T-helper 1 cell treated with Interleukin-12 subunit alpha and Interleukin-12 subunit beta and Interleukin-4 antibody, amounts not matched to agents 30 ng/mL and 1 ng/mL, for 36 hours (primary cell): ENCODE data around the gene CACNA1B. TPM values are rescaled to one million over a fixed set of nuclear protein-coding genes. Genes with fewer than 3 reads are reported as not detected.
"Not testable (repeated sequence)": the region's sequence is repeated elsewhere in the genome, so short reads cannot be mapped to it uniquely, and the experiment has no call there.

ENCODE experiments used
- intact Hi-C: fragments of 100-400 bp; cut with micrococcal nuclease; formaldehyde crosslinking; loops from one replicate; pipeline ENCODE4 v1.15.1; 2024
- total RNA-seq: library from RNA; stranded (reverse); gene quantifications from 2 replicates; pipeline ENCODE4 v1.2.3, GENCODE V29; 2022

The CACNA1B gene
- total RNA-seq, 1 donor from 2014 or later = 0.07 TPM

GRCh38 chr9:138010861-138011260, 133.3 kb downstream of the CACNA1B start:
- intact Hi-C loops = no loop called here

DNA sequence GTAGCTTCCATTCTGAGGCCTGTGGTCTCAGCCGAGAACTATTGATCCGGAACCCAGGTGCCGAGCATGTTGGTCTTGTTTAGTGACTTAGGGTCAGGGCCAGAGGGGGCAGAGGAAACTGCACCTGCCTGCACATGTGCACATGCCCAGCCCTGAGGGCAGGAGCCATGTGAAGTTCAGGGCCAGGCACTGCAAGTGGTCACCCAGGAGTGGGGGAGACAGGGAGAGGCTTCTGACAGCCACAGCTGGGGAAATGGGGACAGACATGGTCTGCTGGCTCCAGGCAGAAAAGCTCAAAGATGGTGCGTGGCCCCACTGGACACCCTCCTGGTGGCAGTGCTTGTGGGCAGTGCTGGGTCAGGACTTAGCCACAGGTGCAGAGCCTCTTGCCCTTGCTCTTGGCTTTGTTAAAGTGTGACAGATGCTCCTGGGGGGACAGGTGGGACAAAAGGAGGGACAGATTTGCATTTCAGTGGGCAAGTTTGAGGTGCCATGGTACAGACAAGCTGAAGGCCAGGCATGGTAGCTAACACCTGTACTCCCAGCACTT, 134.4 kb downstream of the CACNA1B start:
- intact Hi-C loops = no loop called here

- intact Hi-C loops = no loop called here
Observed at GRCh38 chr9:138013273-138013672, 135.7 kb downstream of the CACNA1B start.

- intact Hi-C loops = no loop called here
Observed at GRCh38 chr9:138013836-138014562, 136.4 kb downstream of the CACNA1B start.

GRCh38 chr9:138014563-138014945, 137.0 kb downstream of the CACNA1B start:
- intact Hi-C loops = no loop called here

GRCh38 chr9:138015021-138015829, 137.6 kb downstream of the CACNA1B start:
- intact Hi-C loops = no loop called here

DNA sequence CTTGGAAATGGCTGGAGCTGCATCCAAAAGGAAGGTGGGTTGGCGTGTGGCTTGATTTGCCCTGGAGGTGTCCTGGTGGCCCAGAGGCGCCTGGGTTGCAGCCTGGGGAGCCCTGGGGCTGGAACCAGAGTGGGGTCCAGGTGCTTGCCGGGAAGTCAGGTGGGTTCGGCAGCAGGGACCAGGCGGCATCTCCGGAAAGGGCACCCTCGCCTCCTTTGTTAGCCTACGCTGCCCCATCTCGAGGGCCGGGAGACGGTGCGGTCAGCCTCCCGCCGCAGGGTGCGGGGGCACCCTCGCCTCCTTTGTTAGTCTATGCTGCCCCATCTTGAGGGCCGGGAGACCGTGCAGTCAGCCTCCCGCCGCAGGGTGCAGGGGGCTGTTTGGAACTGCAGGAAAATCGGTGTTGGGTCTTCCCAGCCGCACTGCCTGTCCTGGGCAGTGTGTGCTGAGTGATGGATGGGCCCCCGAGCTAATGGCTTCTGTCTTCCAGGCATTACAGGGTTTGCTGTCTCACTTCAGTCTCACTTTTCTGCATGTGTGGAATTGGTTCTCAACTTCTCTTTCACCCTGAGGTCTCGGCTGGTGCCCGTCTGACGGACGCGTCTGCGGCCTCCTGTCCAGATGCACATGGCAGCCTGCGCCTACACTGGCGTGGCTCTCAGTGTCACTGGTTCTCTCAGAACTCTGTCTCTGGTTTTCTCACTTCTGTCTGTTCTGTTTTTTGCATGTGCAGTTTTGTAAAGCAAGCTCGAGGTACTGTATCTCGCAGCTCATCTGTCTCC, 139.0 kb downstream of the CACNA1B start:
- intact Hi-C loops = no loop called here

GRCh38 chr9:138017200-138017599, 139.6 kb downstream of the CACNA1B start:
- intact Hi-C loops = no loop called here

- intact Hi-C loops = not testable (repeated sequence)
Observed at GRCh38 chr9:138019514-138019913, 141.9 kb downstream of the CACNA1B start.

GRCh38 chr9:138020120-138020794, 142.7 kb downstream of the CACNA1B start:
- intact Hi-C loops = no loop called here

GRCh38 chr9:138020795-138021182, 143.2 kb downstream of the CACNA1B start:
- intact Hi-C loops = no loop called here

DNA sequence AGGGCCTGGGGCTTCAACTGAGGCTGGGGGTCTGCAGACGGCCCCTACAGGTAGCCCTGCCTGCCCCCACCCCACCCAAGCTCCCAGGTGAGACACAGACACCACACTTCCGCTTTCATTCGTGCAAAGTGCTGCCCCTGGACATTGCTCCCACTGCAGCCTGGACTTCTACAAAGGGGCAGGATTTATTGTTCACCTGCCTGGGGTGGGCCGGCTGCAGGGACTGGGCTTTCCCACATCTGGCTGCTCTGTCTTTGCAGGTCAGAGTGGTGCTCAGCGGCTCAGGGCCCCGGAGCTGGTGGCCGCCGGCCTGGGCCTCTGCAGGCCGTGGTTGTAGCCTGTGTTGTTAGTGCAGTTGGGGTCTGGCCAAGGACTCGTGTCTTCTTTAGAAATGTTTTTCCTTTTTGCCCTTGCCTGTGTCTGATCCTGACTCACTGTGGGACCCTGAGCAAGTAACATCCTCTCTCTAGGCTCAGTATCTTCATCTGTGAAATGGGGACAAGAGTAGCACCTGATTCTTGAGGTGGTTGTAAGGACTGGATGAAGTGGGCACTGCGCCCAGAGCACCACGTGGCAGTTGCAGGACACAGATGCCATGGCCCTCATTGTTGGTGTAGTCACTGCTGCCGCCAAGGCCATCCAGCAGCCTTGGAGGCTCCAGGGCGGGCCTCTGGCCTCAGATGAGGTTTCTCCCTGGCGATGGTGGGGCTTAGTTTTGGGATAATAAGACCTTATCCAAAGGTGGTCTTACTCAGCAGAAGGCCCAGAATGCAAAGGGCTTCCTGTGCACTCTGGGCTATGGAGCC, 143.9 kb downstream of the CACNA1B start:
- intact Hi-C loops = loop anchor here (1.0 kb wide), 1 partner anchor 349 kb away; no protein-coding TSS in a partner anchor

GRCh38 chr9:138022121-138022741, 144.6 kb downstream of the CACNA1B start:
- intact Hi-C loops = loop anchor here (1.0 kb wide), 1 partner anchor 350 kb away; no protein-coding TSS in a partner anchor

DNA sequence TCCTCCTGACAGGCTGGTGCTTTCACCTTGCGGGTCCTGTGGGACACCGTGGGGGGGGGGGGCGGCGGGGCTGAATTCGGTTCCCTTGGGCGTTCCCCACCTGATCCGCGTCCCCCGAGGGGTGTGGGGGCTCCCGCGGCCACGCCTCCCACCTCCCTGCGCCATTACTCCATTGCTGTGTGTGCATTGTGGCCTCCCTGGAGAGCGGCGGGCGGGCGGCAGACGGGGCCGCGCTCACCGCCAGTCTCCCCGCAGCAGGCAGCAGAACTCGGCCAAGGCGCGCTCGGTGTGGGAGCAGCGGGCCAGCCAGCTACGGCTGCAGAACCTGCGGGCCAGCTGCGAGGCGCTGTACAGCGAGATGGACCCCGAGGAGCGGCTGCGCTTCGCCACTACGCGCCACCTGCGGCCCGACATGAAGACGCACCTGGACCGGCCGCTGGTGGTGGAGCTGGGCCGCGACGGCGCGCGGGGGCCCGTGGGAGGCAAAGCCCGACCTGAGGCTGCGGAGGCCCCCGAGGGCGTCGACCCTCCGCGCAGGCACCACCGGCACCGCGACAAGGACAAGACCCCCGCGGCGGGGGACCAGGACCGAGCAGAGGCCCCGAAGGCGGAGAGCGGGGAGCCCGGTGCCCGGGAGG, 145.3 kb downstream of the CACNA1B start:
- intact Hi-C loops = loop anchor here (1.0 kb wide), 1 partner anchor 351 kb away; no protein-coding TSS in a partner anchor

DNA sequence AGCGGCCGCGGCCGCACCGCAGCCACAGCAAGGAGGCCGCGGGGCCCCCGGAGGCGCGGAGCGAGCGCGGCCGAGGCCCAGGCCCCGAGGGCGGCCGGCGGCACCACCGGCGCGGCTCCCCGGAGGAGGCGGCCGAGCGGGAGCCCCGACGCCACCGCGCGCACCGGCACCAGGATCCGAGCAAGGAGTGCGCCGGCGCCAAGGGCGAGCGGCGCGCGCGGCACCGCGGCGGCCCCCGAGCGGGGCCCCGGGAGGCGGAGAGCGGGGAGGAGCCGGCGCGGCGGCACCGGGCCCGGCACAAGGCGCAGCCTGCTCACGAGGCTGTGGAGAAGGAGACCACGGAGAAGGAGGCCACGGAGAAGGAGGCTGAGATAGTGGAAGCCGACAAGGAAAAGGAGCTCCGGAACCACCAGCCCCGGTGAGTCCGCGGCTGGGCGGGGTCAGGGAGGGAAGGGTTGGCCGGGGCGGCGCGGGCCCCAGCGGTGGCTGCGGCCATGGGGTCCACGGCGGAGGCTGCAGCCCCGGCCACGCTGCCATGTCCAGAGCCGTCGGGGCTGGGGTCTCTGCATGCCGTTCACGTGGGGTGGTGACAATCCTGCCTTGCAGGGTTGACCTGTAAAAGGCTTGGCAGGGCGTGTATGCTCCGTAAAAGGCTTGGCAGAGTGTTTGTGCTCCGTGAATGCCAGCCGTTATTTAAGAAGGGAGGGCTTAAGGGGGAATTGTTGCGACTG, 146.0 kb downstream of the CACNA1B start:
- intact Hi-C loops = no loop called here

DNA sequence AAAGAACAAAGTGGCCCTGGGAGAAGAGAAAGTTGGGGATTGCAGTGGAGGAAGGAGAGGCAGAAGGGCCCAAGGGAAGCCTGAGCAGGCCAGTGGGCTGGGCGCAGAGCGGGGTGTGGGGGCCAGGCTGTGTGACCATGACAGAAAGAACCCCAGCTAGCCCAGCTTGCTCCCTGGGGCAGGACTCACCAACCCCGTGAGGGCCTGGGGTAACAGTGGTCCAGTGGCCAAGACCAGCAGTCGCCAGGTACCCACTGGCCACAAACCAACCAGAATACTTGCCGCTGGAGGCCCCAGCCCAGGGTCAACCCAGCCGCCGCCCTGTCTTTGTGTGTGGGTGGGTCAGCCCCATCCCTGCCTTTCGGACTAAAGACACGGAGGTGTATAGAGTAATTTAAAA, 146.5 kb downstream of the CACNA1B start:
- intact Hi-C loops = no loop called here

GRCh38 chr9:138024831-138025291, 147.3 kb downstream of the CACNA1B start:
- intact Hi-C loops = no loop called here

DNA sequence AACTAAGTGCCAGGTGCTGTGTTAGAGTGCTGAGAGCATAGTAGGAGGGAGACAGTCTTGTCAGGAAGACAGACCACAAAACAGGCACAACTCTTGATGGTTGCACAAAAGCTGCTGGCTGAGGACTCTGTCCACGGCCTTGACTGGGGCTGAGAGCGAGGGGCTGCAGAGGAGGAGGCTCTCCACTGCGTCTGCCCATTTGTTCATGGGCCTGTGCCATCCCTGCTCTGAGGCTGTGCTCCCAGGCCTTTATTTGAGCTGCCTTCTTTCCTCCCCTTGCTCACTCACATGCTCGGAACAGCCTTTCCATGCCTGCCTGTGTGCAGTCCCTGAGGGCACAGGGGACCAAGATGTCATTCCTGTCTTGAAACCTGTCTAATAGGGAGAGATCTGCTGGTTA, 147.8 kb downstream of the CACNA1B start:
- intact Hi-C loops = no loop called here
